HEK293 (cell line): ENCODE results near the gene ARHGAP5.

Experiments
- CTCF ChIP-seq: fragments of 450-650 bp; formaldehyde crosslinking; IDR thresholded peaks from 2 replicates; pipeline ENCODE4 v1.5.1; 2016; ENCODE audit warnings: missing biosample characterization, missing genetic modification characterization
- KLF1 ChIP-seq: fragments of 450-650 bp; formaldehyde crosslinking; IDR thresholded peaks from 2 replicates; pipeline ENCODE4 v1.5.1; 2016; ENCODE audit warnings: missing biosample characterization, missing genetic modification characterization
- TRIM28 ChIP-seq: IDR thresholded peaks from 2 replicates; pipeline ENCODE4 v1.6.1; 2011; ENCODE audit warnings: low read length, control low read depth, borderline replicate concordance
- YY1 ChIP-seq: fragments of 450-650 bp; formaldehyde crosslinking; IDR thresholded peaks from 2 replicates; pipeline ENCODE4 v1.5.1; 2018; ENCODE audit warnings: missing biosample characterization, missing genetic modification characterization
- ZBTB10 ChIP-seq: fragments of 450-650 bp; formaldehyde crosslinking; IDR thresholded peaks from 2 replicates; pipeline ENCODE4 v1.5.1; 2016; ENCODE audit warnings: missing biosample characterization, missing genetic modification characterization
- ZBTB21 ChIP-seq: fragments of 450-650 bp; formaldehyde crosslinking; IDR thresholded peaks from 2 replicates; pipeline ENCODE4 v1.5.1; 2017; ENCODE audit warnings: missing biosample characterization, missing genetic modification characterization
- ZNF169 ChIP-seq: fragments of 450-650 bp; formaldehyde crosslinking; IDR thresholded peaks from 2 replicates; pipeline ENCODE4 v1.5.1; 2016; ENCODE audit warnings: missing biosample characterization, missing genetic modification characterization
- ZNF26 ChIP-seq: fragments of 450-650 bp; formaldehyde crosslinking; IDR thresholded peaks from 2 replicates; pipeline ENCODE4 v1.5.1; 2016; ENCODE audit warnings: missing biosample characterization, missing genetic modification characterization
- ZNF416 ChIP-seq: fragments of 450-650 bp; formaldehyde crosslinking; IDR thresholded peaks from 2 replicates; pipeline ENCODE4 v1.5.1; 2016; ENCODE audit warnings: missing biosample characterization, missing genetic modification characterization
- ZNF510 ChIP-seq: fragments of 450-650 bp; formaldehyde crosslinking; IDR thresholded peaks from 2 replicates; pipeline ENCODE4 v1.5.1; 2018; ENCODE audit warnings: mild to moderate bottlenecking, missing genetic modification characterization, missing biosample characterization; ENCODE audit not compliant: insufficient replicate concordance
- ZNF624 ChIP-seq: fragments of 450-650 bp; formaldehyde crosslinking; IDR thresholded peaks from 2 replicates; pipeline ENCODE4 v1.5.1; 2017; ENCODE audit warnings: missing biosample characterization, missing genetic modification characterization
- ZNF792 ChIP-seq: fragments of 450-650 bp; formaldehyde crosslinking; IDR thresholded peaks from 2 replicates; pipeline ENCODE4 v1.5.1; 2016; ENCODE audit warnings: missing biosample characterization, missing genetic modification characterization

GRCh38 chr14:32077081-32078022 is at the start of gene ARHGAP5:
- TF ChIP-seq ZNF169 (tag by site-specific recombination) = no peak
- TF ChIP-seq ZNF792 = no peak
- no peak for TF ChIP-seq ZBTB21 (tag by site-specific recombination)
- TF ChIP-seq YY1 (tag by site-specific recombination) = no peak
- no peak for TF ChIP-seq ZNF26 (tag by site-specific recombination)
- TF ChIP-seq KLF1 (tag by site-specific recombination) = no peak
- TF ChIP-seq ZBTB10 = peak; percentile 70
- TF ChIP-seq ZNF624 = no peak
- TF ChIP-seq ZNF416 (tag by site-specific recombination) = no peak
- TF ChIP-seq CTCF (tag by site-specific recombination) = peak; percentile 84
- TF ChIP-seq ZNF510 (tag by site-specific recombination) = no peak
- no peak for TF ChIP-seq TRIM28
